ENCODE data around the gene TGOLN2. TPM values are rescaled to one million over a fixed set of nuclear protein-coding genes. Genes with fewer than 3 reads are reported as not detected.
"Not testable (repeated sequence)": the region's sequence is repeated elsewhere in the genome, so short reads cannot be mapped to it uniquely, and the experiment has no call there.

The TGOLN2 gene
- total RNA-seq, 4 donors from 2014 or later: 40.6 to 77.2 (median 49.0) TPM

- 20 to 46% methylated on average over 12 to 13 of the region's 13 CpGs for WGBS, 2 donors
- TF ChIP-seq CTCF (IDR thresholded peaks at IDR 0.05) (no peak), POLR2A (IDR thresholded peaks at IDR 0.05) (no peak)
- Histone ChIP-seq H3K36me3 (peaks cover 4 to 38% (median 13%) of the 10 kb centered on the region in 3 donors), H3K9me3 (no peaks in the 10 kb centered on the region), H3K4me1 (peaks cover 0 to 10% (median 0%) of the 10 kb centered on the region in 3 donors), H3K27me3 (peaks cover 0 to 8% (median 0%) of the 10 kb centered on the region in 4 donors), H3K27ac (no peak overlapping the region), H3K4me3 (no peak overlapping the region)
- intact Hi-C loops (cut with DNase I): no loop called here
- DNase-seq: no peak
Measured at GRCh38 chr2:85340034-85340892, 12.5 kb upstream of the TGOLN2 start.

GRCh38 chr2:85334928-85335327, 7.1 kb upstream of the TGOLN2 start:
- H3K9me3 ChIP-seq: no peaks in the 10 kb centered on the region
- peaks cover 0 to 8% (median 0%) of the 10 kb centered on the region in 4 donors for H3K27me3 ChIP-seq
- no peak overlapping the region for H3K27ac ChIP-seq
- no peak overlapping the region for H3K4me3 ChIP-seq
- DNase-seq: no peak
- no peak for TF ChIP-seq CTCF (IDR thresholded peaks at IDR 0.05)
- no peak for TF ChIP-seq POLR2A (IDR thresholded peaks at IDR 0.05)
- no peaks in the 10 kb centered on the region for H3K36me3 ChIP-seq
- 45 to 89% methylated on average over 2 of the region's 2 CpGs for WGBS, 2 donors
- H3K4me1 ChIP-seq: peaks cover 0 to 2% (median 0%) of the 10 kb centered on the region in 3 donors
- intact Hi-C loops (cut with DNase I): no loop called here

- H3K4me1 ChIP-seq; intact Hi-C loops (cut with DNase I); H3K4me3 ChIP-seq; H3K9me3 ChIP-seq; DNase-seq; H3K36me3 ChIP-seq; H3K27me3 ChIP-seq; H3K27ac ChIP-seq: not testable (repeated sequence)
- WGBS, 2 donors: 93 to 96% methylated on average over 3 of the region's 4 CpGs
Measured at GRCh38 chr2:85333877-85334276, 6.1 kb upstream of the TGOLN2 start.

- Histone ChIP-seq H3K27me3 (no peaks in the 10 kb centered on the region), H3K4me1 (peaks cover 3 to 23% (median 7%) of the 10 kb centered on the region in 3 donors), H3K27ac (no peak overlapping the region), H3K9me3 (no peaks in the 10 kb centered on the region), H3K36me3 (no peaks in the 10 kb centered on the region), H3K4me3 (no peak overlapping the region)
- TF ChIP-seq POLR2A (IDR thresholded peaks at IDR 0.05): no peak
- no peak for TF ChIP-seq CTCF (IDR thresholded peaks at IDR 0.05)
- 63 to 84% methylated on average over 13 of the region's 13 CpGs for WGBS, 2 donors
- intact Hi-C loops (cut with DNase I): no loop called here
- no peak for DNase-seq
Measured at GRCh38 chr2:85330839-85331636, 3.2 kb upstream of the TGOLN2 start.

- H3K4me1 ChIP-seq: peaks cover 11 to 36% (median 20%) of the 10 kb centered on the region in 3 donors
- H3K27me3 ChIP-seq; H3K36me3 ChIP-seq; DNase-seq; H3K27ac ChIP-seq; H3K9me3 ChIP-seq; intact Hi-C loops (cut with DNase I); H3K4me3 ChIP-seq: not testable (repeated sequence)
- WGBS, 2 donors: 83 to 88% methylated on average over 3 of the region's 3 CpGs
Measured at GRCh38 chr2:85329701-85330100, 1.9 kb upstream of the TGOLN2 start.

GRCh38 chr2:85329181-85329651, 1.4 kb upstream of the TGOLN2 start:
- TF ChIP-seq CTCF (IDR thresholded peaks at IDR 0.05) (no peak), POLR2A (IDR thresholded peaks at IDR 0.05) (no peak)
- Histone ChIP-seq H3K36me3 (peaks cover 0 to 8% (median 4%) of the 10 kb centered on the region in 3 donors), H3K9me3 (no peaks in the 10 kb centered on the region), H3K4me1 (peaks cover 11 to 41% (median 22%) of the 10 kb centered on the region in 3 donors), H3K27me3 (no peaks in the 10 kb centered on the region), H3K4me3 (no peak overlapping the region), H3K27ac (no peak overlapping the region)
- DNase-seq: no peak
- intact Hi-C loops (cut with DNase I): no loop called here
